Endodermal cell (in vitro differentiated cells): Measurements from ENCODE around the gene TEKT3. TPM values are rescaled to one million over a fixed set of nuclear protein-coding genes. Genes with fewer than 3 reads are reported as not detected.
A peak's percentile ranks its signal among the peaks of the same experiment; 100 is the strongest.

Source experiments
- DNase-seq: peaks from one replicate; pipeline ENCODE4 v3.0.0-alpha.2; 2017
- H3K27ac ChIP-seq: 2 replicates; pipeline ENCODE4 v1.5.1; 2013; ENCODE audit warnings: mild to moderate bottlenecking, low read depth, low read length, moderate library complexity
- H3K27me3 ChIP-seq: 2 replicates; pipeline ENCODE4 v1.6.1; 2013; ENCODE audit warnings: mild to moderate bottlenecking, low read length, moderate library complexity; ENCODE audit not compliant: insufficient read depth, control insufficient read depth, poor library complexity, severe bottlenecking
- H3K36me3 ChIP-seq: 2 replicates; pipeline ENCODE4 v1.7.0; 2013; ENCODE audit warnings: mild to moderate bottlenecking, low read length, moderate library complexity; ENCODE audit not compliant: control insufficient read depth, insufficient read depth
- H3K4me1 ChIP-seq: one replicate; pipeline ENCODE4 v1.7.0; 2013; ENCODE audit warnings: low read length; ENCODE audit not compliant: control insufficient read depth, insufficient read depth
- H3K4me3 ChIP-seq: 2 replicates; pipeline ENCODE4 v1.5.1; 2013; ENCODE audit warnings: mild to moderate bottlenecking, low read length, moderate library complexity
- H3K9ac ChIP-seq: 2 replicates; pipeline ENCODE4 v1.6.1; 2013; ENCODE audit warnings: mild to moderate bottlenecking, low read length, moderate library complexity; ENCODE audit not compliant: poor library complexity, severe bottlenecking; ENCODE audit errors: extremely low read depth
- H3K9me3 ChIP-seq: 2 replicates; pipeline ENCODE4 v1.6.1; 2013; ENCODE audit warnings: mild to moderate bottlenecking, low read length, moderate library complexity; ENCODE audit not compliant: control insufficient read depth
- H3K27ac Mint-ChIP-seq: 2 replicates; pipeline ENCODE4 v1.8.0; 2020; ENCODE audit warnings: mixed read lengths
- H3K27me3 Mint-ChIP-seq: 2 replicates; pipeline ENCODE4 v1.8.0; 2021; ENCODE audit warnings: mild to moderate bottlenecking, mixed read lengths; ENCODE audit not compliant: insufficient read depth
- H3K36me3 Mint-ChIP-seq: 2 replicates; pipeline ENCODE4 v1.8.0; 2020; ENCODE audit warnings: low read depth, mixed read lengths
- H3K4me1 Mint-ChIP-seq: 2 replicates; pipeline ENCODE4 v1.8.0; 2020; ENCODE audit warnings: mixed read lengths
- H3K4me3 Mint-ChIP-seq: 2 replicates; pipeline ENCODE4 v1.8.0; 2020; ENCODE audit warnings: mild to moderate bottlenecking, moderate library complexity, mixed read lengths
- H3K9me3 Mint-ChIP-seq: 2 replicates; pipeline ENCODE4 v1.8.0; 2020; ENCODE audit warnings: mild to moderate bottlenecking, mixed read lengths
- WGBS, 2 experiments: methylation state at CpG; one replicate each; pipeline versions ENCODE4 v1.1.5 to v1.1.7; 2013; ENCODE audit warnings: missing lambda C conversion rate in 2 of 2, mixed read lengths in 1 of 2; ENCODE audit not compliant: insufficient coverage in 1 of 2, insufficient read length in 1 of 2; 5-methylcytosine and 5-hydroxymethylcytosine counted together
- total RNA-seq, 2 donors: library from RNA; stranded (reverse); fragmentation: NEBNext Ultra II Directional in 1 of 2; extraction: Animal tissue kit (Norgen Biotek cat#: 25700) in 1 of 2; gene quantifications; 2 replicates in 1 of 2; 3 replicates in 1 of 2; pipeline ENCODE4 v1.2.1, GENCODE V29; 2021
- TF ChIP-seq, protein P1 (sequence below): fragments of 200-600 bp; sonication (generic); conservative IDR thresholded peaks from 2 replicates; pipeline ENCODE4 v1.5.0; 2021; ENCODE audit warnings: antibody characterized with exemption, mild to moderate bottlenecking

TEKT3 gene
- total RNA-seq, 2 donors from 2014 or later: 1.1 to 1.6 TPM

DNA sequence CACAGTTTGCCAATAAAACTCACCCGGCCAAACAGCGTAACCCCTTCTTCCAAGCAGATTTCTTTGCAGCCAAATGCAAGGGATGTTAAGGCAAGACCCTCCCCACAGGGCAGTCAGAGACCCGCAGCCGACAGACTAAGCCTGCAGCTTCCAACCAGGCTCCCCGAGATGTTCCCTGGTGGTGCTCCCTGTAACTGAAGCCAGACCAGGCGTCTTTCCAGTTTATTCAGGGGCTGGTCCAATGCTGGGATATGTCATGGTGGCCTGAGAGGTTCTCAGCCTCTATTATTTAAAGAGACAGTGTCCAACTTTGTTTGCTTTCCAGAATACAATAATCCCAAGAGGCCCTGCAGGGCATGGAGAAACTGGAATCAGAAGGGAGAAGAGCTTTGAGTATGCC lies 76.3 kb downstream of the TEKT3 start, which contains the start of gene PMP22:
PMP22 (minus strand) TSS at position 196 of the 400 bp plus-strand sequence. CDS start 4,599 bp downstream, outside the sequence.
- peaks cover 34% of the 10 kb centered on the region for H3K4me1 Mint-ChIP-seq

DNA sequence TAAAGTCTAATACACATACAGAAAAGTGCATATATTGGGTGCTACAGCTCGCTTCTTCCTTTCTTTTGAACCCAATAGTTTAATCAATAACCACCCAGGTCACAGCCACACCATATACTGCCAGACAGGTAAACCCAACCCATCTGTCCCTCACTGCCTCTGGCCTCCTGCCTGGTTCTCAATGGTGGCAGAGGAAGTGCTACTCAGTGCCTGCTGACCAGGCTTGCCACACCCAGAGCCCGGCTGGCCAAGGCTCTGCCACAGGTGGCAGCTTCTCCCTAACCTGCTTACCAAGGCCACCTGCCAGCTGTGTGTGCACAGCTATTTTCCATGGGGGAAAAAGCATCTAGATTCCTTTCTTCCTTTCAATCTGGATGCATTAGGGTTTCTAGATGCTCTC lies 76.9 kb downstream of the TEKT3 start:
- Histone ChIP-seq H3K36me3 (no peaks in the 10 kb centered on the region), H3K9me3 (no peaks in the 10 kb centered on the region), H3K4me1 (no peaks in the 10 kb centered on the region), H3K4me3 (no peak overlapping the region), H3K27ac (no peak overlapping the region), H3K9ac (no peak overlapping the region), H3K27me3 (peaks cover 90% of the 10 kb centered on the region)
- Mint-ChIP-seq H3K27me3 (peaks cover 98% of the 10 kb centered on the region), H3K27ac (no peak overlapping the region), H3K9me3 (no peaks in the 10 kb centered on the region), H3K4me1 (peaks cover 32% of the 10 kb centered on the region), H3K4me3 (no peak overlapping the region), H3K36me3 (no peaks in the 10 kb centered on the region)
- TF ChIP-seq, protein P1, sequence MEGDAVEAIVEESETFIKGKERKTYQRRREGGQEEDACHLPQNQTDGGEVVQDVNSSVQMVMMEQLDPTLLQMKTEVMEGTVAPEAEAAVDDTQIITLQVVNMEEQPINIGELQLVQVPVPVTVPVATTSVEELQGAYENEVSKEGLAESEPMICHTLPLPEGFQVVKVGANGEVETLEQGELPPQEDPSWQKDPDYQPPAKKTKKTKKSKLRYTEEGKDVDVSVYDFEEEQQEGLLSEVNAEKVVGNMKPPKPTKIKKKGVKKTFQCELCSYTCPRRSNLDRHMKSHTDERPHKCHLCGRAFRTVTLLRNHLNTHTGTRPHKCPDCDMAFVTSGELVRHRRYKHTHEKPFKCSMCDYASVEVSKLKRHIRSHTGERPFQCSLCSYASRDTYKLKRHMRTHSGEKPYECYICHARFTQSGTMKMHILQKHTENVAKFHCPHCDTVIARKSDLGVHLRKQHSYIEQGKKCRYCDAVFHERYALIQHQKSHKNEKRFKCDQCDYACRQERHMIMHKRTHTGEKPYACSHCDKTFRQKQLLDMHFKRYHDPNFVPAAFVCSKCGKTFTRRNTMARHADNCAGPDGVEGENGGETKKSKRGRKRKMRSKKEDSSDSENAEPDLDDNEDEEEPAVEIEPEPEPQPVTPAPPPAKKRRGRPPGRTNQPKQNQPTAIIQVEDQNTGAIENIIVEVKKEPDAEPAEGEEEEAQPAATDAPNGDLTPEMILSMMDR: no peak
- peak; percentile 41 for DNase-seq
- WGBS, 2 experiments: 88% methylated on average over 2 of the region's 2 CpGs; no CpG with 5 or more reads in 1 of the 2 experiments

More for the DNA sequence above, 76.3 kb downstream of the TEKT3 start, which contains the start of gene PMP22:
- Mint-ChIP-seq H3K27me3 (peaks cover 92% of the 10 kb centered on the region), H3K9me3 (no peaks in the 10 kb centered on the region), H3K4me3 (no peak within 1 kb of the TSS), H3K27ac (no peak within 1 kb of the TSS), H3K36me3 (no peaks in the 10 kb centered on the region)
- 81 to 83% methylated on average over 3 to 6 of the region's 6 CpGs for WGBS, 2 experiments
- Histone ChIP-seq H3K36me3 (no peaks in the 10 kb centered on the region), H3K9me3 (no peaks in the 10 kb centered on the region), H3K9ac (no peak within 1 kb of the TSS), H3K27me3 (peaks cover 84% of the 10 kb centered on the region), H3K4me1 (no peaks in the 10 kb centered on the region), H3K4me3 (no peak within 1 kb of the TSS), H3K27ac (no peak within 1 kb of the TSS)
- TF ChIP-seq, protein P1: no peak
- peak; percentile 58 for DNase-seq

DNA sequence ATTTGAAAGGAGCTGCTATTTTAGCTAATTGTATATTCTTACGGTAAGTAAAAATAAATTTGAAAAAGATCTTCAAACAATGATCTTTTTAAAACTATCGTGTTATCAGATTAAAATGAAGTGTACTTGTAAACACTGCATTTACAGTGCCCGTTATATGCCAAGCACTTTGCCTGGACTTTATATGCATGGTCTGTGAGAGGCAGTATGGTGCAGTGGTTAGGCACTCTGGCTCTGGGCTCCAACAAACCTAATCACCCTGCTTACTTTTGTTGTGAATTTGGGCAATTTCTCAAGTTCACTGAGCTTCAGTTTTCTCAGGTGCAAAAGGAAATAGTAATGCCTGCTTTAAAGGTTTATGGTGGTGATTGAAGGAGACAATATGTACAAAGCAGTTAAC lies 77.7 kb downstream of the TEKT3 start:
- Histone ChIP-seq H3K27me3 (peaks cover 94% of the 10 kb centered on the region), H3K27ac (no peak overlapping the region), H3K9ac (no peak overlapping the region), H3K36me3 (no peaks in the 10 kb centered on the region), H3K4me1 (no peaks in the 10 kb centered on the region), H3K9me3 (no peaks in the 10 kb centered on the region), H3K4me3 (peak overlapping the region; percentile 88)
- peaks cover 99% of the 10 kb centered on the region for H3K27me3 Mint-ChIP-seq
- H3K4me1 Mint-ChIP-seq: peaks cover 24% of the 10 kb centered on the region
- no peak overlapping the region for H3K27ac Mint-ChIP-seq
- H3K9me3 Mint-ChIP-seq: no peaks in the 10 kb centered on the region
- TF ChIP-seq, protein P1: no peak
- no peak overlapping the region for H3K4me3 Mint-ChIP-seq
- DNase-seq: peak; percentile 36
- 67 to 87% methylated on average over 1 to 3 of the region's 3 CpGs for WGBS, 2 experiments
- H3K36me3 Mint-ChIP-seq: no peaks in the 10 kb centered on the region
